Measurements from ENCODE around the gene TMEM169.

TMEM169 gene

GRCh38 chr2:216051350-216051749, 30.4 kb upstream of the TMEM169 start:
- Histone ChIP-seq H3K27ac (ENCODE audit: low read length) (no peak overlapping the region), H3K36me3 (ENCODE audit: control insufficient read depth in 2 of 2, insufficient read depth in 2 of 2, low read length in 2 of 2) (no peaks in the 10 kb centered on the region), H3K27me3 (ENCODE audit: control insufficient read depth in 1 of 2, insufficient read depth in 2 of 2, low read length in 2 of 2) (no peaks in the 10 kb centered on the region), H3K4me3 (ENCODE audit: low read length in 2 of 2) (no peak overlapping the region), H3K4me1 (ENCODE audit: control insufficient read depth, insufficient read depth, low read length) (no peaks in the 10 kb centered on the region), H3K9me3 (ENCODE audit: control insufficient read depth in 2 of 2, low read length in 2 of 2) (no peaks in the 10 kb centered on the region), H3K9ac (ENCODE audit: low read length in 2 of 2) (no peak overlapping the region)

DNA sequence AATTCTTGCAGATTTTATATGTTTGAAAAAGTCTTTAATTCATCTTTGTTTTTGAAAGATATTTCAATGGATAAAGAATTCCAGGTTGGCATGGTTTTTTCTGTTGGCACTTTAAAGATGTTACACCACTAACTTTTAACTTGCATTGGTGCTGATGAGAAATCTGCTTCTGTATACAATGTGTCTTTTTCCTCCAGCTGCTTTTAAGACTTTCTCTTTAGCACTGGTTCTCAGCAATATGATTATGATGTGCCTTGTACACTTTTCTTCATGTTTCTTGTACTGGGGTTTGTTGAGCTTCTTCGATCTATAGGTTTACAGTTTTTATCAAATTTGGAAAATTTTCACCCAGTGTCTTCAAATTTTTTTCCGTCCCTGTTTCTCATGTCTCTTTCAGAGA, 29.3 kb upstream of the TMEM169 start:
- Histone ChIP-seq H3K27me3 (ENCODE audit: control insufficient read depth in 1 of 2, insufficient read depth in 2 of 2, low read length in 2 of 2) (no peaks in the 10 kb centered on the region), H3K9ac (ENCODE audit: low read length in 2 of 2) (no peak overlapping the region), H3K9me3 (ENCODE audit: control insufficient read depth in 2 of 2, low read length in 2 of 2) (no peaks in the 10 kb centered on the region), H3K4me3 (ENCODE audit: low read length in 2 of 2) (no peak overlapping the region), H3K36me3 (ENCODE audit: control insufficient read depth in 2 of 2, insufficient read depth in 2 of 2, low read length in 2 of 2) (no peaks in the 10 kb centered on the region), H3K4me1 (ENCODE audit: control insufficient read depth, insufficient read depth, low read length) (no peaks in the 10 kb centered on the region), H3K27ac (ENCODE audit: low read length) (no peak overlapping the region)

DNA sequence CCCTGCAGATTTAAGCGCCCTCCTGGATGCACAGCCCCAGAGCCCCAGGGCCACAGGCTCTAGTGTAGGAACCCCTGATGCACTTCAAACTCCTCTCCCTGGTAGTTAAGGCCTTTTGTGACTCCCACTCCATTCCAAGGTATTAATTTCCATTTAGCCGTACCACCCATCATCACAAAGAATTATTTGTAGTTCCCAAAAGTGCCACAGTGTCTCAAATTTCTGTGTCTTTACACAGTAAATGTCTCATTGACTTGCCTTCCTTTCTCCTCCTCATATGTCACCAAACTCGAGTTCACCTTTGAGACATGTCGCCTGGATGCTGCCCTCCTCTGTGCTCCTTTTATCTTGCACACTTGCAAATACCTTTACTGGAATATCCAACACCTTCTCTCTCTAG, 26.0 kb upstream of the TMEM169 start:
- Histone ChIP-seq H3K27me3 (ENCODE audit: control insufficient read depth in 1 of 2, insufficient read depth in 2 of 2, low read length in 2 of 2) (no peaks in the 10 kb centered on the region), H3K9me3 (ENCODE audit: control insufficient read depth in 2 of 2, low read length in 2 of 2) (no peaks in the 10 kb centered on the region), H3K4me1 (ENCODE audit: control insufficient read depth, insufficient read depth, low read length) (no peaks in the 10 kb centered on the region), H3K36me3 (ENCODE audit: control insufficient read depth in 2 of 2, insufficient read depth in 2 of 2, low read length in 2 of 2) (peaks cover 0 to 4% of the 10 kb centered on the region in 2 donors), H3K9ac (ENCODE audit: low read length in 2 of 2) (no peak overlapping the region), H3K4me3 (ENCODE audit: low read length in 2 of 2) (no peak overlapping the region), H3K27ac (ENCODE audit: low read length) (no peak overlapping the region)

GRCh38 chr2:216056739-216057138, 25.0 kb upstream of the TMEM169 start:
- no peaks in the 10 kb centered on the region for H3K9me3 ChIP-seq (ENCODE audit: control insufficient read depth in 2 of 2, low read length in 2 of 2)
- H3K9ac ChIP-seq (ENCODE audit: low read length in 2 of 2), result no peak overlapping the region
- H3K4me1 ChIP-seq (ENCODE audit: control insufficient read depth, insufficient read depth, low read length), result no peaks in the 10 kb centered on the region
- no peaks in the 10 kb centered on the region for H3K27me3 ChIP-seq (ENCODE audit: control insufficient read depth in 1 of 2, insufficient read depth in 2 of 2, low read length in 2 of 2)
- H3K27ac ChIP-seq (ENCODE audit: low read length), result no peak overlapping the region
- H3K4me3 ChIP-seq (ENCODE audit: low read length in 2 of 2), result no peak overlapping the region
- peaks cover 0 to 4% of the 10 kb centered on the region in 2 donors for H3K36me3 ChIP-seq (ENCODE audit: control insufficient read depth in 2 of 2, insufficient read depth in 2 of 2, low read length in 2 of 2)

DNA sequence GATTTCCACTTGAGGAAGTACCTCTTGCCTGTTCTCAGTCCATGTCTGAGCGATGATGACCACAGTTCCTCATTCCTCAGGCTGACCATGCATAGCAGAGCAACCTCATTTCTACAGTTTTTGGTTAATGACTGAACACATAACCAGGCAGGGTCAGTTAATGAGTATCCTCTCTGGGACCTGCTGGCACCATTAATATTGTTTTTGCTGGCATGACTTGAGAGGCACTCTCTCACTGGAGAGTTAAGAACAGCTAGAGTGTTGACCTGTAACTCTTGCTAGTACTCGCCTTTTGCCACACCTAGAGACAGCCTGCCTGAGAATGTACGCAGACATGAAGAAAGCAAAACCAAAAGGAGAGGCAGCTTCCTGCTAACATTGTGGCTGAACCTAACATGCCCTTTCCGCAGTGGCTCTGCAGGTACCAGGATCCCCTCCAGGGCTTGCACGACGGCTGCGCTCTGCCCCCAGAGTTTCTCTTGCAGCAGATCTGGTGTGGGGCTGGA, 24.0 kb upstream of the TMEM169 start:
- Histone ChIP-seq H3K4me1 (ENCODE audit: control insufficient read depth, insufficient read depth, low read length) (no peaks in the 10 kb centered on the region), H3K27ac (ENCODE audit: low read length) (no peak overlapping the region), H3K36me3 (ENCODE audit: control insufficient read depth in 2 of 2, insufficient read depth in 2 of 2, low read length in 2 of 2) (peaks cover 0 to 4% of the 10 kb centered on the region in 2 donors), H3K9ac (ENCODE audit: low read length in 2 of 2) (no peak overlapping the region), H3K4me3 (ENCODE audit: low read length in 2 of 2) (no peak overlapping the region), H3K27me3 (ENCODE audit: control insufficient read depth in 1 of 2, insufficient read depth in 2 of 2, low read length in 2 of 2) (no peaks in the 10 kb centered on the region), H3K9me3 (ENCODE audit: control insufficient read depth in 2 of 2, low read length in 2 of 2) (no peaks in the 10 kb centered on the region)

DNA sequence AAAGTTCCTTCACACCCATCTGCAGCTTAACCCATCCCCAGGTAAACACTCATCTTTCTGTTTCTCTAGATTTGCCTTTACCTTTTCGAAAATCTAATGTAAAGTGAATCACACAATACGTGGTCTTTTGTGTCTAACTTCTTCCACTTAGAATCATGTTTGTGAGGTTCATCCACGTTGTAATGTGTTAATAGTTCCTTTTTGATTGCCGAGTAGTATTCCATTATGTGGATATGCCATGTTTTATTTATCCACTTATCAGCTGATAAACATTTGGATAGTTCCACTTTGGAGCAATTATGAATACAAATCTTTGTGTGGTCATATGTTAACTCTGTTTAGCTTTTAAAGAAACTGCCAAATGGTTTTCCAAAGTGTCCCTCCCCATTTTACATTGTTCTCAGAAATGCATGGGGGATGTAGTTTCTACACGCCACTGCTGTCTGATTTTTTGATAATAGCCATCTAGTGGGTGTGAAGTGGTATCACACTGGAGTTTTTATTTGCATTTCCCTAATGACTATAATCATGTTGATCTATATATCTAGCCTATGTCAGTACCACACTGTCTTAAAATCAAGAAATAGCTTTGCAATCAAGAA, 22.4 kb upstream of the TMEM169 start:
- H3K36me3 ChIP-seq (ENCODE audit: control insufficient read depth in 2 of 2, insufficient read depth in 2 of 2, low read length in 2 of 2), result peaks cover 0 to 7% of the 10 kb centered on the region in 2 donors
- H3K27me3 ChIP-seq (ENCODE audit: control insufficient read depth in 1 of 2, insufficient read depth in 2 of 2, low read length in 2 of 2), result no peaks in the 10 kb centered on the region
- H3K9me3 ChIP-seq (ENCODE audit: control insufficient read depth in 2 of 2, low read length in 2 of 2), result no peaks in the 10 kb centered on the region
- no peaks in the 10 kb centered on the region for H3K4me1 ChIP-seq (ENCODE audit: control insufficient read depth, insufficient read depth, low read length)
- H3K4me3 ChIP-seq (ENCODE audit: low read length in 2 of 2), result no peak overlapping the region
- H3K9ac ChIP-seq (ENCODE audit: low read length in 2 of 2), result no peak overlapping the region
- H3K27ac ChIP-seq (ENCODE audit: low read length), result no peak overlapping the region

DNA sequence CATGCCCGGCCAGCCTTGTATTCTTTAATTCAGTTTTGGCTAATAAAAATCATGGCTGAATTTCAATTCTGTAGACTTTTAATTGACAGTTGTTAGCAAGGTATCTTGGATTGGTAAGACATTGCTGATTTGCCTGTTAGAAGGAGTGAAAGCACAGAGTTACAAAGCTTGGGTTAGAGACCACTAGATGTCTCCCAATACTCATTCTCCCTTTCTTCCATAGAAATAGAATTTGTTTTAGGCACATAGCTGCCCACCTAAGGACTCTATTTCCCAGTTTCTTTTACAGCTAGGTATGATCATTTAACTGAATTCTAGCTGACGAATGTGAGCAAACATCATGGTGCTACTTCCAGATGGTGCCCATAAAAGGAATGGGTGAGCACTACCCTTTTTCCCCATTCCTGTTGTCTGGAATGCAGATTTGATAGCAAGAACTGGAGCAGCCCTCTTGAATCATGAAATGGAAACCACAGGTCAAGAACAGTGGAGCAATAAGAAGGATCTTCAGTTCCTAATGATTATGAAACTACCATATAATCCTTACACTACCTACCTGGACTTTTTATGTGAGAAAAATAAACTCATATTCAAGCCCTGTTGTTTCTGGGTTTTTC, 17.6 kb upstream of the TMEM169 start:
- no peak overlapping the region for H3K9ac ChIP-seq (ENCODE audit: low read length in 2 of 2)
- H3K4me1 ChIP-seq (ENCODE audit: control insufficient read depth, insufficient read depth, low read length), result no peaks in the 10 kb centered on the region
- H3K9me3 ChIP-seq (ENCODE audit: control insufficient read depth in 2 of 2, low read length in 2 of 2), result no peaks in the 10 kb centered on the region
- H3K36me3 ChIP-seq (ENCODE audit: control insufficient read depth in 2 of 2, insufficient read depth in 2 of 2, low read length in 2 of 2), result peaks cover 6 to 14% of the 10 kb centered on the region in 2 donors
- H3K27me3 ChIP-seq (ENCODE audit: control insufficient read depth in 1 of 2, insufficient read depth in 2 of 2, low read length in 2 of 2), result no peaks in the 10 kb centered on the region
- no peak overlapping the region for H3K27ac ChIP-seq (ENCODE audit: low read length)
- H3K4me3 ChIP-seq (ENCODE audit: low read length in 2 of 2), result no peak overlapping the region

DNA sequence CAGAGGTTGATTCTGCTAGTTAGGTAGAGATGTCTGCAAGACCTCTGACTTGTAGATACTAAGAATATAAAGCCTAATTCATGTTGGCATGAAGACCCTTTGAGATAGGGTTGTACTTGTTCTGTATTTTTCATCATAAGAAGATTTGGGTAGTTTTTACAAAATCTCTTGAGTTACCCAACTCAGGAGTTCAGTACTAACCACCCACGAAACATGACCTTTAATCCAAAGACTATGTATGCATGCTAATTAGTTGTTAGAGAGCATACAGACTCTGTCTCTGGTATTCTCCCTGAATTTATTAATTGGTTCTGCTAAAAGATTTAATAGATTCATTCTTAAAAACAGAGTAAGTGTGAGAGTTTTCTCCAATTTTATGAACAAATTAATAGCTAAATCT, 17.1 kb upstream of the TMEM169 start:
- Histone ChIP-seq H3K27me3 (ENCODE audit: control insufficient read depth in 1 of 2, insufficient read depth in 2 of 2, low read length in 2 of 2) (no peaks in the 10 kb centered on the region), H3K4me1 (ENCODE audit: control insufficient read depth, insufficient read depth, low read length) (no peaks in the 10 kb centered on the region), H3K36me3 (ENCODE audit: control insufficient read depth in 2 of 2, insufficient read depth in 2 of 2, low read length in 2 of 2) (peaks cover 6 to 11% of the 10 kb centered on the region in 2 donors), H3K4me3 (ENCODE audit: low read length in 2 of 2) (no peak overlapping the region), H3K9ac (ENCODE audit: low read length in 2 of 2) (no peak overlapping the region), H3K9me3 (ENCODE audit: control insufficient read depth in 2 of 2, low read length in 2 of 2) (no peaks in the 10 kb centered on the region), H3K27ac (ENCODE audit: low read length) (no peak overlapping the region)

- Histone ChIP-seq H3K36me3 (ENCODE audit: control insufficient read depth in 2 of 2, insufficient read depth in 2 of 2, low read length in 2 of 2) (peaks cover 6 to 10% of the 10 kb centered on the region in 2 donors), H3K27me3 (ENCODE audit: control insufficient read depth in 1 of 2, insufficient read depth in 2 of 2, low read length in 2 of 2) (no peaks in the 10 kb centered on the region), H3K27ac (ENCODE audit: low read length) (no peak overlapping the region), H3K9me3 (ENCODE audit: control insufficient read depth in 2 of 2, low read length in 2 of 2) (no peaks in the 10 kb centered on the region), H3K9ac (ENCODE audit: low read length in 2 of 2) (no peak overlapping the region), H3K4me3 (ENCODE audit: low read length in 2 of 2) (no peak overlapping the region), H3K4me1 (ENCODE audit: control insufficient read depth, insufficient read depth, low read length) (no peaks in the 10 kb centered on the region)
Observed at GRCh38 chr2:216066230-216066629, 15.5 kb upstream of the TMEM169 start.

- Histone ChIP-seq H3K4me3 (ENCODE audit: low read length in 2 of 2) (no peak overlapping the region), H3K4me1 (ENCODE audit: control insufficient read depth, insufficient read depth, low read length) (no peaks in the 10 kb centered on the region), H3K9me3 (ENCODE audit: control insufficient read depth in 2 of 2, low read length in 2 of 2) (no peaks in the 10 kb centered on the region), H3K27ac (ENCODE audit: low read length) (no peak overlapping the region), H3K36me3 (ENCODE audit: control insufficient read depth in 2 of 2, insufficient read depth in 2 of 2, low read length in 2 of 2) (peaks cover 6 to 10% of the 10 kb centered on the region in 2 donors), H3K9ac (ENCODE audit: low read length in 2 of 2) (no peak overlapping the region), H3K27me3 (ENCODE audit: control insufficient read depth in 1 of 2, insufficient read depth in 2 of 2, low read length in 2 of 2) (no peaks in the 10 kb centered on the region)
Observed at GRCh38 chr2:216069028-216069427, 12.7 kb upstream of the TMEM169 start.

DNA sequence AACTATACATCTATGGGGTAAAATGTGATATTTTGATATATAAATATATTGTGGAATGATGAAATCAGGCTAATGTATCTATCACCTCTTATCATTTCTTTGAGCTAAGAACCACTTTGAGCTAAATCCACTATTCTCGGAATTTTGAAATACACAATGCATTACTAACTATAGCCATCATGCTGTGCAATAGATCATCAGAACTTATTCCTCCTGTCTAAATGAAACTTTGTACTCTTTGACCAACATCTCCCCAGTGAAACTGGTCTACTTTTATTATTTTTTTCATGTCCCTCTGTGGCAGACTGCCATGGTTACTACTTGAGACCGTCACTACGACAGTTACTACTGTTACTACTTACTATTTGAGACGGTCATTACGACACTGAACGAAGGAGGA, 11.5 kb upstream of the TMEM169 start:
- Histone ChIP-seq H3K4me3 (ENCODE audit: low read length in 2 of 2) (no peak overlapping the region), H3K27ac (ENCODE audit: low read length) (no peak overlapping the region), H3K27me3 (ENCODE audit: control insufficient read depth in 1 of 2, insufficient read depth in 2 of 2, low read length in 2 of 2) (no peaks in the 10 kb centered on the region), H3K36me3 (ENCODE audit: control insufficient read depth in 2 of 2, insufficient read depth in 2 of 2, low read length in 2 of 2) (peaks cover 3 to 6% of the 10 kb centered on the region in 2 donors), H3K4me1 (ENCODE audit: control insufficient read depth, insufficient read depth, low read length) (no peaks in the 10 kb centered on the region), H3K9ac (ENCODE audit: low read length in 2 of 2) (no peak overlapping the region), H3K9me3 (ENCODE audit: control insufficient read depth in 2 of 2, low read length in 2 of 2) (no peaks in the 10 kb centered on the region)
